T follicular helper cell (primary cell): Measurements from ENCODE around the gene MIGA2.
A peak's percentile ranks its signal among the peaks of the same experiment; 100 is the strongest.
"Not testable (repeated sequence)": the region's sequence is repeated elsewhere in the genome, so short reads cannot be mapped to it uniquely, and the experiment has no call there.

Source experiments
- DNase-seq: peaks from one replicate; pipeline ENCODE4 v3.0.0-alpha.2; 2020; ENCODE audit warnings: low read depth
- total RNA-seq, 2 experiments: gene quantifications; one replicate each; lab custom pipeline; 2026; lab: John Stamatoyannopoulos, UW

Gene MIGA2, protein sequence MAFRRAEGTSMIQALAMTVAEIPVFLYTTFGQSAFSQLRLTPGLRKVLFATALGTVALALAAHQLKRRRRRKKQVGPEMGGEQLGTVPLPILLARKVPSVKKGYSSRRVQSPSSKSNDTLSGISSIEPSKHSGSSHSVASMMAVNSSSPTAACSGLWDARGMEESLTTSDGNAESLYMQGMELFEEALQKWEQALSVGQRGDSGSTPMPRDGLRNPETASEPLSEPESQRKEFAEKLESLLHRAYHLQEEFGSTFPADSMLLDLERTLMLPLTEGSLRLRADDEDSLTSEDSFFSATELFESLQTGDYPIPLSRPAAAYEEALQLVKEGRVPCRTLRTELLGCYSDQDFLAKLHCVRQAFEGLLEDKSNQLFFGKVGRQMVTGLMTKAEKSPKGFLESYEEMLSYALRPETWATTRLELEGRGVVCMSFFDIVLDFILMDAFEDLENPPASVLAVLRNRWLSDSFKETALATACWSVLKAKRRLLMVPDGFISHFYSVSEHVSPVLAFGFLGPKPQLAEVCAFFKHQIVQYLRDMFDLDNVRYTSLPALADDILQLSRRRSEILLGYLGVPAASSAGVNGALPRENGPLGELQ
- 40.5 to 96.2 reads per million in 2 experiments for total RNA-seq

DNA sequence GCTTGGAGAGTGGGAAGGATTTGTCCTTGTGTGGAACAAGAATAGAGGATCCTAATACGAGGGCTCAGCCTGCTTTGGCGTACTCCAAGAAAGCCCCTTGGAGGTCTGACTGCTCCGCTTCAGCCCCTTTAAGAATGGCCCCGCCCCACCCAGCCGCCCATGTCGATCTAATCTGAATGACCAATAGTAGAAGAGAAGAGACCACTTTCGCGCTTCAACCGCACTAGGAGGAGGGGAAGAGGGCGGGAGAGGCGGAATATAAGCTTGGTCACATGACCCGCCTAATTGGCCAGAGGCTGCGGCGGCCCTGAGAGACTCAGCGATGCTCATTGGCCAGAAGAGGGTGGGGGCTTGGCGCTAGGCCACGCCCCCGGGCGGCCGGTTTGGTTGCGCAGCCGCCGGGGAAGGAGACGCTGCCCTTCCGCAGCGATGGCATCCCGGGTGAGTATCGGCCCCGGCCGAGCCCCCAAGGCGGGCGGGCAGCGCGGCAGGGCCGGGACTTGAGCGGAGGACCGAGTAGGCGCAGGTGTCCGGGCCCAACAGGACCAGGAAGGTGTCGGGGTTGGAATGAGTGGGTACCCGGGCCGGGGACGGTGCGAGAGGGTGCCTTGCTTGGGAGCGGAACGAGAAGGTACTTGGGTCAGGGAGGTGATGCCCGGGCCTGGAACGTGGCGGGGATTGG lies at the start of gene MIGA2:
TSS of gene MIGA2 (plus strand) at position 386 of the 682 bp plus-strand sequence. CDS start 3,969 bp downstream, outside the sequence.
- DNase-seq = peak; percentile 83

- DNase-seq = no peak
Observed at GRCh38 chr9:128986671-128987070, 49.8 kb upstream of the MIGA2 start.

DNA sequence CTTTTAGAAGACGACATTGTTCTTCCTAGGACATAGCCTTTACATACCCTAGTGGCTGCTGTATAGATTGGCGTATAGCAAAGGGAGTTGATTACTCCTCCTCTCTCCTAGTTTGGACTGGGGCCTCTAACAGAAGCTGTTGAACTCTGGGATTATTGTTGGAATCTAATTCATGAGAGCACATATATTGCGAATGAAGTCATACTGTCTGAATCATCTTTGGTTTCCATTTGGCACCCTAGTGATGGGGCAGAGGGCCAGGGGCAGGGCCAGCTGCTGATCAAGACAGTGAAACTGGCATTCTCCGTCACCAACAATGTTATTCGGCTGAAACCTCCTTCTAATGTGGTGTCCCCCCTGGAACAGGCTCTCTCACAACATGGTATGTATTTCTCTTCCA lies 48.6 kb upstream of the MIGA2 start:
- no peak for DNase-seq

DNA sequence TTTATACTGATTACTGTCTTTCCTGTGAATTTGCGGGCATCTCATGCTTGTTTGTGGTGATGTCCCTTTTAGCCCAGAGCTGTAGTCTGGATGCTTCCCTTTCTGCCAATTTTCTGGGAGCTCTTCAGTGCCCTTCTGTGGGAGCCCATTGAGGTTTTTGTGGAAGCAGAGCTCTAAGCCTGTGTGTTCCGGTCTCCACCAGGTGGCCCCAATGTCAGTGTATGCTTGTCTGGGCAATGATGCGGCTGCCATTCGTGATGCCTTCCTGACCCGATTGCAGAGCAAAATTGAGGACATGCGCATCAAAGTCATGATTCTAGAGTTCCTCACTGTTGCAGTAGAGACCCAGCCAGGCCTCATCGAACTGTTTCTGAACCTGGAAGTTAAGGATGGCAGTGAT lies 43.4 kb upstream of the MIGA2 start:
- DNase-seq = no peak

DNA sequence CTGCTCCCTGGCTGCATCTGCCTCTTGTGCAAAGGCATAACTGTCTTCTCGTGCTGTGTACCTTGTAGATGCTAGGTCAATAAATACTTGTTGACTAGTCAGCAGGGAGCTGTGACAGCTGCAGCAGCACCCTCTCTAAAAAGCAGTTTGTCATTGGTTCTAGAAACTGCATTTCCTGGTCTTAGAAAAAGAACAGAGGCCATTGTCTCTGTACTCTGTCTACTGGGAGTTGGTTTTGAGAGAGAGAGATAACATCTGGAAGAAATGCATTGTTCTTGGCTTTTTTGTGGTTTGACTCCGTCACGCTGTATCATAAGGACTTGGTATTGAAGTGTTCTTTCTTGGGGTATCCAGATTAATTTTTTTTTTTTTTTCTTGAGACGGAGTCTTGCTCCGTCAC lies 40.6 kb upstream of the MIGA2 start:
- DNase-seq = no peak

GRCh38 chr9:128998462-128998861 lies 38.0 kb upstream of the MIGA2 start:
- DNase-seq = no peak

GRCh38 chr9:128999581-129000206 lies 36.7 kb upstream of the MIGA2 start:
- no peak for DNase-seq

- DNase-seq = no peak
Observed at GRCh38 chr9:129001504-129002325, 34.7 kb upstream of the MIGA2 start.

- no peak for DNase-seq
Observed at GRCh38 chr9:129002992-129003391, 33.4 kb upstream of the MIGA2 start.

DNA sequence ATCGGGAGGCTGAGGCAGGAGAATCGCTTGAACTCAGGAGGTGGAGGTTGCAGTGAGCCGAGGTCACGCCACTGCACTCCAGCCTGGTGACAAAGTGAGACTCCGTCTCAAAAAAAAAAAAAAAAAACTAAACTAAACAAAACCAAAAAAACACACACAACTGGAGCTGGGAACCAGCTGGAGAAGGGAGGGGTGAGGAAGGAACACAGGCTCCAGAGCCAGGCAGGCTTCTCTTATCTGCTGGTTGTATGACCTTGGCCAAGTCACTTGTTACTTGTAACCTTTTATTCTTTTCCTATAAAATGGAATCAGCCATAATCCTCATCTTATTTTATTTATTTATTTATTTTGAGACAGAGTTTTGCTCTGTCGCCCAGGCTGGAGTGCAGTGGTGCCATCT lies 32.3 kb upstream of the MIGA2 start:
- not testable (repeated sequence) for DNase-seq

- DNase-seq = no peak
Observed at GRCh38 chr9:129005336-129005997, 31.0 kb upstream of the MIGA2 start.

DNA sequence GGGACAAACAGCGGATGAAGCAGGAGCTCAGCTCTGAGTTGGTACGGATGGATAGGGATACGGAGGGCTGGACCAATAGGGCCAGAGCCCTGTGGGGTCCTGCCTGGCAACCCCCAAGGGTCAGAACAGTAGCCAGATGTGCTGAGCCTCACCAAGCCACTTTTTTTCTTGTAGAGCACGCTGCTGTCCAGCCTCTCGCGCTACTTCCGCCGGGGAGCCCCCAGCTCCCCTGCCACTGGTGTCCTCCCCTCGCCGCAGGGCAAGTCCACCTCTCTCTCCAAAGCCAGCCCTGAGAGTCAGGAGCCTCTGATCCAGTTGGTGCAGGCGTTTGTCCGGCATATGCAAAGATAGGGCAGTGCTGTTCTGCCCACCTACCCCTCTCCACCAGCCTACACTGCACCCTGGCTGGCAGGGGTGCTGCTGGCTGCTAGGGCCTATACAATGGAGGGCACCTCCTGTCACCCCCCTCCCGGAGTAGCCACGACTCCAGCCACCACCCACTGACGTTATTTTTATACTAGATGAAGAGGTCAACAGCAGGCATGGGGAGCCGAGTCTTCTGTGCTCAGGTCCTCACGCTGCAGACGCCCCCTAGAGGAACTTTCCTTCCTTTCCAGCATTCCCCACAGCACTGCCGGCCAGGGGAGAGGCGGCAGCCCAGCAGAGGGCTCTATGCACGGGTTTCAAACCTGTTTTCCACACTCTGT lies 29.9 kb upstream of the MIGA2 start:
- peak; percentile 20 for DNase-seq

DNA sequence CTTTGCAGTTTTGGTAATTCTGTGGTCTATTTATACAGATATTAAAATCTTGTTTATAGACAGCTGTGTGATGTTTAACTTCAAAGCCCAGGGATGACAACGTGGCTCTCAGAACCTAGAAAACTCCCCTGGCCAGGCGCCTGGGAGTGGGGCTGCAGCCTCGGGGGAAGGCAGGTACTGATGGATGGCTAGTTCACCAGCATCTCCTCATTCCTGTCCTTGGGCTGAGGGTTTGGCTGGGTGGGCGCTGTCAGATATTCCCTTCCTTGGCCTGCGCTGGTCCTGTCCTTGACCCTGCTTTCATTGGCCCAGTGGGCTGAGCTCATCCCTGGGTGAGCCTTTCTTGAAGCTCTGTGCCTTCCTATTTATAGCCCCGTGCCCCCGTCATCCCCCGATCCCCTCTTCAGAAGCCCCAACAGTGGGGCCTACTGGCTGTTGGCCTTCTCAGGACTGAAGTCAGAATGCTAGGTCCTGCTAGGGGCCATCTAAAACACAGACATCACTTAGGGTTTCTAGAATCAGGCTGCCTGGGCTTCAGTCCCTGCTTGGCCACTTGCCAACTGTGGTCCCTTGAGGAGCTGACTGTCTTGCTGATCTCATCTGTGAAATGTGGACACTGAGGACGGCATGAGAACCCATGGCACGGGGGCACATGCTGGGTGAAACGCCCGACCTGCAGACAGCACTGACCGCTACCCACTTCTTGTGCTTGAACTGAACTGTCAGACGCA lies 29.2 kb upstream of the MIGA2 start:
- no peak for DNase-seq

GRCh38 chr9:129007766-129008468 lies 28.5 kb upstream of the MIGA2 start:
- DNase-seq = no peak

DNA sequence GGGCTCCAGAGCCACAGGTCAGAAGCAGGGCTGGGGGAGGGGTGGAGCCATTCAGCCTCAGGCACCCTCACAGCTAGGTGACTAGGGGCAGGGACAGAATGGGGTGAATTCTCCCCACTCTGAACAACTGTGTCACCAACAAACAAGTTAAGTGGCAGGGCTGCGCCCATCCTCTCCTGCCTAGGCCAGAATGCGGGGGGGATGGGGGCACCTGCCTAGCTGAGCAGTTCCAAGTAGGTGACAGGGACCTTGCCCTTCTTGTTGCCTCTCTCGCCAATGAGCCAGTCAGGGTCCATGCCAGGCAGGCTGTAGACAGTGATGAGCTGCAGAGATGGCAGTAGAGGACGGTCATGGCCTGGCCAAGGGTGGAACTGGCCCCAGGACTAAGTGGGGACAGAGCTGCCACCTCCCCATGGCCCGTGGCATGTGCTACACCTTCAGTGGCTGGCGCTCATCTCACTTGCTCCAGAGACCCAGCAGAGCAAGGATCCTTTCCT lies 27.9 kb upstream of the MIGA2 start:
- DNase-seq = no peak

- DNase-seq = no peak
Observed at GRCh38 chr9:129008986-129009583, 27.3 kb upstream of the MIGA2 start.

DNA sequence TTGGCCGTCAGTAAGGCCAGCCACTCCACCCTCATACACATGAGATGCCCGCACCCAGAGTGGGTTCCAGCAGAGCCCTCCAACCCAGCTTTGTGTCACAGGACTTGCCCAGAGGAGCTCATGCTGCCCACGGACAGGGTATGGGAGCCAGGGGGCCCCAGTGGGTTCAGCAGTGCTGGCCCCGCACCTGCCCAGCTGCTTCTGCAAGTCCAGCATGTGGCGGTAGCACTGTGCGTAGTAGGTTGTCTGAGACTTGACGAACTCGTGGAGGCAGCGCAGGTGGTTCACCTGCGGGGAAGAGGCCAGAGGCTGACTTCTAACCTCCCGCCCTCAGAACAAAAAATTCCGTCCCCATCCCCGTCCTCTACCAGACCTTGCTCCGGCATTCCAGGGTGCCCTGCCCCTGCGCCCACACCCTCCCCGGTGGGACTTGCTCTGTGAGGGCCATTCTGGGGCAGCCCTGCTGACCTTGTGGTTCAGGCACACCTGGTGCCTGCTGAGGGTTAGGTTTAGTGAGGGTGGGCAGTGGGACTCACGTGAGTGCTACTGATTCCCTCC lies 26.8 kb upstream of the MIGA2 start:
- DNase-seq = no peak
